Hepatocyte (in vitro differentiated cells): ENCODE data around the gene EFHD2. TPM values are rescaled to one million over a fixed set of nuclear protein-coding genes. Genes with fewer than 3 reads are reported as not detected.

Source experiments
- DNase-seq: peaks from one replicate; pipeline ENCODE4 v3.0.0-alpha.2; 2016; ENCODE audit warnings: low spot score
- H2AFZ ChIP-seq: fragments of 200-600 bp; sonication (generic); 2 replicates; pipeline ENCODE4 v1.6.0; 2016; ENCODE audit warnings: antibody characterized with exemption, mild to moderate bottlenecking
- H3K27ac ChIP-seq: fragments of 200-600 bp; sonication (generic); 2 replicates; pipeline ENCODE4 v1.5.1; 2016; ENCODE audit warnings: mild to moderate bottlenecking
- H3K27me3 ChIP-seq: fragments of 200-600 bp; sonication (generic); 2 replicates; pipeline ENCODE4 v1.6.1; 2016
- H3K36me3 ChIP-seq: fragments of 200-600 bp; sonication (generic); replicated peaks from 2 replicates; pipeline ENCODE4 v1.5.1; 2016; ENCODE audit warnings: low read depth; ENCODE audit not compliant: insufficient read depth
- H3K4me1 ChIP-seq: fragments of 200-600 bp; sonication (generic); 2 replicates; pipeline ENCODE4 v1.5.1; 2016; ENCODE audit warnings: mild to moderate bottlenecking, moderate library complexity; ENCODE audit not compliant: insufficient read depth
- H3K4me2 ChIP-seq: fragments of 200-600 bp; sonication (generic); 2 replicates; pipeline ENCODE4 v1.6.0; 2016
- H3K4me3 ChIP-seq: fragments of 200-600 bp; sonication (generic); 2 replicates; pipeline ENCODE4 v1.5.1; 2016; ENCODE audit warnings: mild to moderate bottlenecking
- H3K79me2 ChIP-seq: fragments of 200-600 bp; sonication (generic); 2 replicates; pipeline ENCODE4 v1.6.0; 2017; ENCODE audit warnings: mild to moderate bottlenecking
- H3K9me2 ChIP-seq: fragments of 200-600 bp; sonication (generic); replicated peaks from 2 replicates; pipeline ENCODE4 v1.6.0; 2017; ENCODE audit warnings: mild to moderate bottlenecking; ENCODE audit not compliant: insufficient read depth
- H3K9me3 ChIP-seq: fragments of 200-600 bp; sonication (generic); 2 replicates; pipeline ENCODE4 v1.5.1; 2016; ENCODE audit warnings: low read depth, mild to moderate bottlenecking
- H4K20me1 ChIP-seq: fragments of 200-600 bp; sonication (generic); 2 replicates; pipeline ENCODE4 v1.6.0; 2016; ENCODE audit warnings: mild to moderate bottlenecking; ENCODE audit not compliant: insufficient read depth, poor library complexity, severe bottlenecking
- EZH2 ChIP-seq: fragments of 200-600 bp; sonication (generic); IDR thresholded peaks from 2 replicates; pipeline ENCODE4 v1.6.1; 2016; ENCODE audit warnings: antibody characterized with exemption, mild to moderate bottlenecking, borderline replicate concordance
- EZH2phosphoT487 ChIP-seq: fragments of 200-600 bp; sonication (generic); IDR thresholded peaks from one replicate; pipeline ENCODE4 v1.6.1; 2018; ENCODE audit warnings: antibody characterized with exemption, mild to moderate bottlenecking, low read depth, moderate library complexity; ENCODE audit not compliant: unreplicated experiment, severe bottlenecking
- WGBS: methylation state at CpG from one replicate; pipeline ENCODE4 v1.1.6; 2016; ENCODE audit warnings: low lambda C conversion rate; ENCODE audit errors: missing lambda C conversion rate; 5-methylcytosine and 5-hydroxymethylcytosine counted together
- polyA plus RNA-seq: library from polyadenylated mRNA; unstranded; fragments of >200 nt; fragmentation: Nextera tagmentation; extraction: Ambion mirVana; gene quantifications from 2 replicates; pipeline ENCODE4 v1.2.1, GENCODE V29; 2016
- total RNA-seq: library from RNA; depleted of rRNA; stranded (reverse); fragments of >200 nt; gene quantifications from 2 replicates; pipeline ENCODE4 v1.2.3, GENCODE V29; 2014
- TF ChIP-seq, protein P1 (sequence below): fragments of 200-600 bp; sonication (generic); IDR thresholded peaks from 2 replicates; pipeline ENCODE4 v1.5.1; 2016; ENCODE audit warnings: antibody characterized with exemption, mild to moderate bottlenecking; ENCODE audit not compliant: poor library complexity

The EFHD2 gene
- total and polyA plus RNA-seq, 2 experiments from 2014 or later = 34.4 to 63.7 TPM

DNA sequence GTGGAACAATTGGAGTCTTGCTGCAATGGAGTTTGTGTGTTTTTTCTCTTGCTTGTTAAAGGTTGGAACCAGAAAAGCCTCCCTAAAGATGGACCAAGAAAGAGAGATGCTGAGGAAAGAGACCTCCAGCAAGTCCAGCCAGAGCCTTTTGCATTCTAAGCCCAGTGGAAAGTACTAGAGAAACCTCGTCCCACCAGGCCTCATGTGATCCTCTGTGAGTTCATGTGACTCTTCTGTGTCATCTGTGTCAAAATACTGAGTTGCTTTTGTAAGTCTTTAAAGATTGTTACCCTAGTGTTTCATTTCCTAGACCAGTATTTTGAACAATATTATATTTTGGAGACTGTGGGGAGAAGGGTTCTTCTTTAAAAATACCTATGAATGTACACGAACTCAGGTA, 12.5 kb upstream of the EFHD2 start:
- Histone ChIP-seq H3K36me3 (no peaks in the 10 kb centered on the region), H4K20me1 (no peaks in the 10 kb centered on the region), H3K4me1 (peaks cover 10% of the 10 kb centered on the region), H3K4me3 (no peak overlapping the region), H3K27me3 (no peaks in the 10 kb centered on the region), H3K4me2 (no peak overlapping the region), H3K27ac (no peak overlapping the region), H3K9me3 (no peaks in the 10 kb centered on the region), H3K79me2 (no peaks in the 10 kb centered on the region), H2AFZ (no peak overlapping the region), H3K9me2 (no peaks in the 10 kb centered on the region)
- no peak for DNase-seq
- TF ChIP-seq EZH2 (no peak), EZH2phosphoT487 (no peak)
- TF ChIP-seq, protein P1, sequence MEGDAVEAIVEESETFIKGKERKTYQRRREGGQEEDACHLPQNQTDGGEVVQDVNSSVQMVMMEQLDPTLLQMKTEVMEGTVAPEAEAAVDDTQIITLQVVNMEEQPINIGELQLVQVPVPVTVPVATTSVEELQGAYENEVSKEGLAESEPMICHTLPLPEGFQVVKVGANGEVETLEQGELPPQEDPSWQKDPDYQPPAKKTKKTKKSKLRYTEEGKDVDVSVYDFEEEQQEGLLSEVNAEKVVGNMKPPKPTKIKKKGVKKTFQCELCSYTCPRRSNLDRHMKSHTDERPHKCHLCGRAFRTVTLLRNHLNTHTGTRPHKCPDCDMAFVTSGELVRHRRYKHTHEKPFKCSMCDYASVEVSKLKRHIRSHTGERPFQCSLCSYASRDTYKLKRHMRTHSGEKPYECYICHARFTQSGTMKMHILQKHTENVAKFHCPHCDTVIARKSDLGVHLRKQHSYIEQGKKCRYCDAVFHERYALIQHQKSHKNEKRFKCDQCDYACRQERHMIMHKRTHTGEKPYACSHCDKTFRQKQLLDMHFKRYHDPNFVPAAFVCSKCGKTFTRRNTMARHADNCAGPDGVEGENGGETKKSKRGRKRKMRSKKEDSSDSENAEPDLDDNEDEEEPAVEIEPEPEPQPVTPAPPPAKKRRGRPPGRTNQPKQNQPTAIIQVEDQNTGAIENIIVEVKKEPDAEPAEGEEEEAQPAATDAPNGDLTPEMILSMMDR = no peak
- 93% methylated on average over 2 of the region's 2 CpGs for WGBS

DNA sequence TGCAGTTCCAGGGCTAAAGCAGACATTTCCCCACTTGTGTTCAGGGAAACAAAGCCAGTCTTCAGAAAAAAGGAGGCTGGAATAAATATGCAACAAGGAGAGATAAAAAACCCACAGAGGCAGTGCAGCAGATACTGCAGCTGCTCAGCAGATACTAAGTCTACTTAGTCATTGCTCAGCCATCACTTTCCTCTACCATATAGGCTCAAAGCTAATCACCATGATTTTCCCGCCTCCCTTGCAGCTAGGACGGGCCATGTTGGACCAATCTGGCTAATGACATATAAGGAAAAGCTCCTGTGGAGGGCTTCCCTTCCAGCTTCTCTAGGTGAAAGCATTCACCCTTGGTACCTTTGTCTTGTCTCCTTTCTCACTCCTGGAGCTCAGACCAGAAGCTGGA, 10.0 kb upstream of the EFHD2 start:
- Histone ChIP-seq H3K27ac (no peak overlapping the region), H3K9me2 (no peaks in the 10 kb centered on the region), H2AFZ (no peak overlapping the region), H3K9me3 (no peaks in the 10 kb centered on the region), H3K79me2 (no peaks in the 10 kb centered on the region), H3K27me3 (no peaks in the 10 kb centered on the region), H3K36me3 (no peaks in the 10 kb centered on the region), H3K4me2 (no peak overlapping the region), H3K4me3 (no peak overlapping the region), H3K4me1 (no peaks in the 10 kb centered on the region), H4K20me1 (no peaks in the 10 kb centered on the region)
- no peak for DNase-seq
- WGBS = 92% methylated on average over 2 of the region's 2 CpGs
- TF ChIP-seq EZH2phosphoT487 (no peak), EZH2 (no peak)
- TF ChIP-seq, protein P1 = no peak

DNA sequence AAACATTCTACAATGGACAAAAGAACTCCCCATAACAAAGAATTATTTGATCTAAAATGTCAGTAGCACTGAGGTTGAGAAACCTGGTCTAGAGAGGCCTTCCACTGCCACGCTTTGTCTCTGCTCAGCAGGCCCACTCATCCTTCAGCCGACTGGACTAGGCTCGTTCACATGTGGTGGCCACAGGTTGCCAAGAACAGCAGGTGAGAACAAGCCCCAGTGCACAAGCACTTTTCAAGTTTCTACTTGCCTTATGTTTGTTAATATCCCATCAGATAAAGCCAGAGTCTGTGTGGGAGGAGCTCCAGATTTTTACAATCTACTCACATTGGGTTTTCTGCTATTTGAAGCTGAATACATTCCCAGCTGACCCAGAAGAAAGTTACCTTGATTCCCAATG, 9.1 kb upstream of the EFHD2 start:
- H3K9me2 ChIP-seq = no peaks in the 10 kb centered on the region
- no peak for TF ChIP-seq EZH2
- TF ChIP-seq, protein P1 = no peak
- no peak for TF ChIP-seq EZH2phosphoT487
- H4K20me1 ChIP-seq = no peaks in the 10 kb centered on the region
- no peak overlapping the region for H3K4me2 ChIP-seq
- no peak overlapping the region for H3K4me3 ChIP-seq
- no peak overlapping the region for H2AFZ ChIP-seq
- H3K36me3 ChIP-seq = no peaks in the 10 kb centered on the region
- no peak overlapping the region for H3K27ac ChIP-seq
- DNase-seq = no peak
- H3K9me3 ChIP-seq = no peaks in the 10 kb centered on the region
- H3K4me1 ChIP-seq = no peaks in the 10 kb centered on the region
- no peaks in the 10 kb centered on the region for H3K27me3 ChIP-seq
- no peaks in the 10 kb centered on the region for H3K79me2 ChIP-seq
- 90% methylated on average over 3 of the region's 3 CpGs for whole genome bisulfite sequencing

DNA sequence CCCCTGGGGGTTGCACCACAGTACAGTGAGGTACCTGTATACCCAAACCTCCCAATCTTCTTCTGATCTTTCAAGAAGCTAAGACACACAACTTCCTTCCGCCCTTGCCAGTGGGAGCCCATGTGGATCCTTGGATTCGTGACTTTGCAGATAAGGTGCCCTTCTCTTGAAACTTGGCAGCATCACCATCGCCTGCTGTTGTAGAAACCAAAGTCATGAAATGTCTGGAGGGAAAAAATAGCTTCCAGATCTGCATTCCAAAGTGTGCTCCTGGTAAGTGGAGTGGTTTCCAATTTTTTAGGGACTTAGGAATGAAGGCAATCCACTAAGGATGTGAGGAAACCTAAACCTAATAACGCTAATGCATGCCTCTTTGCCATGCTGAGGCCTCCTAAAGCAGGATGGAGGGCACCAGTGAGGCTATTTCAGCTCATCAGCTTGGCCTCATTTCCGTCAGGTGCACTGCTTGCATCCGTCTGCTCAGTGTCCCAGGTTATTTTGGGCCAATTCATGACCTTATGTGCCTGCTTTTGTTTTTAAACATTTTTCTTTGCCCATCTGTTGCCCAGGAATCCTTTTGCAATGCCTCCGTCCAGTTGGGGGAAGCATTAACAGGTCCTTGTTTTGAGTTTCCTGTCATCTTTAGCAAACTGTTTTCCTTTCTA, 8.2 kb upstream of the EFHD2 start:
- H3K4me2 ChIP-seq = no peak overlapping the region
- 83% methylated on average over 7 of the region's 7 CpGs for WGBS
- H3K27me3 ChIP-seq = no peaks in the 10 kb centered on the region
- H3K9me3 ChIP-seq = no peaks in the 10 kb centered on the region
- H2AFZ ChIP-seq = no peak overlapping the region
- H3K36me3 ChIP-seq = no peaks in the 10 kb centered on the region
- TF ChIP-seq, protein P1 = no peak
- no peak for TF ChIP-seq EZH2phosphoT487
- TF ChIP-seq EZH2 = no peak
- no peaks in the 10 kb centered on the region for H3K4me1 ChIP-seq
- H4K20me1 ChIP-seq = no peaks in the 10 kb centered on the region
- no peak for DNase-seq
- H3K4me3 ChIP-seq = no peak overlapping the region
- H3K9me2 ChIP-seq = no peaks in the 10 kb centered on the region
- no peaks in the 10 kb centered on the region for H3K79me2 ChIP-seq
- no peak overlapping the region for H3K27ac ChIP-seq
